GM13977 (cell line): ENCODE data around the gene IRGQ.
"Not testable (repeated sequence)": the region's sequence is repeated elsewhere in the genome, so short reads cannot be mapped to it uniquely, and the experiment has no call there.

ENCODE experiments used
- DNase-seq: peaks from one replicate; pipeline ENCODE4 v3.0.0; 2012; ENCODE audit warnings: low spot score
- CTCF ChIP-seq: IDR thresholded peaks from 2 replicates; pipeline ENCODE4 v1.5.1; 2012; ENCODE audit warnings: mild to moderate bottlenecking, control low read depth; ENCODE audit not compliant: insufficient read depth; ENCODE audit errors: extremely low read depth, missing control alignments
- in situ Hi-C: fragments of 300-500 bp; cut with MboI; formaldehyde crosslinking; loops from one replicate; pipeline ENCODE4 v1.12.0; 2022; ENCODE audit warnings: low sequenced_read_pairs, low pct_unique_long_range_greater_than_20kb, mixed read lengths, inconsistent platforms; ENCODE audit not compliant: unreplicated experiment

IRGQ gene

GRCh38 chr19:43639519-43640423, 43.8 kb upstream of the IRGQ start, which contains the start of gene CADM4:
Gene CADM4 (minus strand): TSS chr19:43639850. CDS start chr19:43639790, 60 bp downstream.
- in situ Hi-C loops: no loop called here

DNA sequence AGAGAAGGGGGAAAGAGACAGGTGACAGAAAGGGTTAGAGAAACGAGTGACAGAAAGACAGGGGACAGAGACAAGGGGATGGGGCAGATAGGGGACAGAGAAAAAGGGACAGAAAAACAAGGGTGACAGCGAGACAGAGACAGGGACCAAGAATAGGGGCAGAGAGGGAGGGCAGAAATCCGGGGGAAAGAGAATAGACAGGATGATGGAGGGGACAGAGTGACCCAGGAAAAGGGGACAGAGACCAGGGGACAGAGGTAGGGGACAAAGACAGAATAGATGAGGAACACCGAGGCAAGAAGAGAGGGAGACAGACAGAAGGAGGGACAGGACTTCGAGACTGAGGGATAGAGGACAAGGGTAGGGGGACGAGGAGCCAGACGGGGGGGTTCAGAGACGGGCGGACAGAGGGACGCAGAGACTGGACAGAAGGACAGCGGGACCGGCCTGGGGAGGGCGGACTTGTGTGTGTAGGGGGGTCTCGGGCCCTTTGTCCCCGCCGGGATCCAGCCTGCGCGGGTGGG, 43.1 kb upstream of the IRGQ start:
- DNase-seq: no peak
- TF ChIP-seq CTCF: no peak
- in situ Hi-C loops: no loop called here

More at GRCh38 chr19:43639519-43640423, 43.8 kb upstream of the IRGQ start, which contains the start of gene CADM4:
- DNase-seq: peak; percentile 82
- TF ChIP-seq CTCF: no peak

DNA sequence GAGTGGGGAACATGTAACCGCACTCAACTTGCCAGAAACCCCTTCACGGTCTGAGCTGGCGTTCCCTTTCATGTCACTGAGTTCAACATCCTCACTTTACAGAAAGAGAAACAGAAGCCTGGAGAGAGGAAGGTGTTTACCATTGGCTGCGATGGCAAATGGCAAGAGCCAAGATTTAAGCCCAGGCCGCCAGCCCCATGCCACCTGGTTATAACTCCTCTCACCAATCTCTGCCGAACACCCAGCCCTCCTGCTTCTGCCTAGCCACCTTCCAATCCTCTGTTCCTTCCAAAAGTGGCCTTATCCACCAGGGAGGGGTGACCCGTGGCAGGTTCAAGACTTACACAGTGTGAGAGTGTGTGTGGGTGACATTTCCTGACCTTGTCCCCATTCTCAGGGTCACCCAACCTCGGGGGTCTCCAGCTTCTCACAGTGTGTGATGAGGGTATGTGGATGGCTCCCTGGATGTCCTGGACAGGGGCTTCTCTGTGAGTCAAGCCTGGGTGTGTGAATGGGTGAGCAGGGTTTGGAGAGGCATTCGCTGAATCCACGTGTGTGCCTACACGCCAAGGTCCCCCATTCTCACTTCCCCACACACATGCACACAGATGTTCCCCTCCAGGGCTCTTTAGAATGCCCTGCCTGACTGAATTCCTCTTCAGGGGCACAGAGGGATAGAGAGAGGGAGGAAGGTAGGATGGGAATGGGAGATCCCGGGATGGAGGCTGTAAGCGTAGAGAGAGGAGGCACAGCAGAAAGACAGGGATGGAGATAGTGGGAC, 42.5 kb upstream of the IRGQ start:
- TF ChIP-seq CTCF: no peak
- no peak for DNase-seq
- in situ Hi-C loops: no loop called here

GRCh38 chr19:43636121-43636683, 40.3 kb upstream of the IRGQ start:
- no peak for TF ChIP-seq CTCF
- in situ Hi-C loops: no loop called here
- no peak for DNase-seq

GRCh38 chr19:43635561-43635940, 39.6 kb upstream of the IRGQ start:
- DNase-seq, in situ Hi-C loops: not testable (repeated sequence)

DNA sequence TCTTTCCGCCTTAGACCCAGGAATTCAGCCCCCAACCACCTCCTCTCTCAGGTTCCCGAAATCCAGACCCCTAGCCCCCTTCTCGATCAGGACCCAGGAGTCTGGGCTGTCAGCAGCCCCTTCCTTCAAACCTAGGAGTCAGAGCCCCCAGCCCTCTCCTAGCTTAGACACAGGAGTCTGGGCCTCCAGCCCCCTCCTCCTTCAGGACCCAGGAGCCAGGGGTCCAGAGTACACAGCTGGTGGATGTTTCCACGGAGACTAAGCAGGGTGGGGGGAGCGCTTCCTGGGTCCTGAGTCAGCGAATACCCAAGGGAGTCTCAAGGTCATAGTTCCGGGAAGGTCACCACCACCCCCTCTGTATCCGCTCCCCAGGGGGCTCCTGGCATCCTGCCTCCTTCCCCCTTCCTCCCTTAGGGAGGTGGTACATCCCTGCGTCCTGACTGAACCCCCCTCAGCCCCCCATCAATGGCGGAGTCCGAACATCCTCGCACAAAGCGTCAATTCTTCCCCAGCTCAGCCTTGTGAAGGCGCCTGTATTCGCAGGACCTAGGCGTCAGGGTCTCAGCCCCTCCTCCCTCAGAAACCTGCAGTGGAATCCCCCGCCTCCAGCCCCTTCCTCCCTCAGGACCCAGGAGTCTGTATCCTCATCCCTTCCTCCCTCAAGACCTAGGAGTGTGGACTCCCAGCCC, 39.1 kb upstream of the IRGQ start:
- in situ Hi-C loops: no loop called here
- no peak for DNase-seq

More for the DNA sequence above, 39.1 kb upstream of the IRGQ start:
- no peak for TF ChIP-seq CTCF
